Measurements from ENCODE around the gene GSX2. TPM values are rescaled to one million over a fixed set of nuclear protein-coding genes. Genes with fewer than 3 reads are reported as not detected.

Gene GSX2
- total RNA-seq, 2 experiments from 2014 or later, result not detected

GRCh38 chr4:54103190-54103574 is 3.2 kb downstream of the GSX2 start:
- peaks cover 84% of the 10 kb centered on the region for H3K27me3 Mint-ChIP-seq
- intact Hi-C loops (cut with micrococcal nuclease), result loop anchor here (5.0 kb wide), 1 partner anchor 124 kb away; the partner anchor contains the start of gene PDGFRA
- TF ChIP-seq, protein P1, sequence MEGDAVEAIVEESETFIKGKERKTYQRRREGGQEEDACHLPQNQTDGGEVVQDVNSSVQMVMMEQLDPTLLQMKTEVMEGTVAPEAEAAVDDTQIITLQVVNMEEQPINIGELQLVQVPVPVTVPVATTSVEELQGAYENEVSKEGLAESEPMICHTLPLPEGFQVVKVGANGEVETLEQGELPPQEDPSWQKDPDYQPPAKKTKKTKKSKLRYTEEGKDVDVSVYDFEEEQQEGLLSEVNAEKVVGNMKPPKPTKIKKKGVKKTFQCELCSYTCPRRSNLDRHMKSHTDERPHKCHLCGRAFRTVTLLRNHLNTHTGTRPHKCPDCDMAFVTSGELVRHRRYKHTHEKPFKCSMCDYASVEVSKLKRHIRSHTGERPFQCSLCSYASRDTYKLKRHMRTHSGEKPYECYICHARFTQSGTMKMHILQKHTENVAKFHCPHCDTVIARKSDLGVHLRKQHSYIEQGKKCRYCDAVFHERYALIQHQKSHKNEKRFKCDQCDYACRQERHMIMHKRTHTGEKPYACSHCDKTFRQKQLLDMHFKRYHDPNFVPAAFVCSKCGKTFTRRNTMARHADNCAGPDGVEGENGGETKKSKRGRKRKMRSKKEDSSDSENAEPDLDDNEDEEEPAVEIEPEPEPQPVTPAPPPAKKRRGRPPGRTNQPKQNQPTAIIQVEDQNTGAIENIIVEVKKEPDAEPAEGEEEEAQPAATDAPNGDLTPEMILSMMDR (IDR thresholded peaks at IDR 0.05), result no peak
- no peak for ATAC-seq
- H3K4me1 Mint-ChIP-seq (ENCODE audit: low read depth), result peaks cover 63% of the 10 kb centered on the region
- H3K27ac Mint-ChIP-seq, result no peak overlapping the region
- no peaks in the 10 kb centered on the region for H3K9me3 Mint-ChIP-seq
- CTCF ChIA-PET, result interaction anchor here (0.7 to 2.5 kb wide), 3 partner anchors 10 to 131 kb away, joined by 3 to 6 read pairs (median 5); no protein-coding TSS in a partner anchor
- POLR2A ChIA-PET, result interaction anchor here (0.8 kb wide), 1 partner anchor 128 kb away, joined by 3 read pairs; no protein-coding TSS in a partner anchor
- no peak for DNase-seq
- H3K4me3 Mint-ChIP-seq, result peak overlapping the region; percentile 7
- no peaks in the 10 kb centered on the region for H3K36me3 Mint-ChIP-seq (ENCODE audit: low read depth)

GRCh38 chr4:54104907-54105306 is 4.9 kb downstream of the GSX2 start:
- H3K4me1 Mint-ChIP-seq (ENCODE audit: low read depth), result peaks cover 63% of the 10 kb centered on the region
- TF ChIP-seq, protein P1 (IDR thresholded peaks at IDR 0.05), result no peak
- H3K27me3 Mint-ChIP-seq, result peaks cover 84% of the 10 kb centered on the region
- peak overlapping the region; percentile 17 for H3K4me3 Mint-ChIP-seq
- ATAC-seq (no peak), DNase-seq (no peak)
- H3K9me3 Mint-ChIP-seq, result no peaks in the 10 kb centered on the region
- no peak overlapping the region for H3K27ac Mint-ChIP-seq
- ChIA-PET CTCF (interaction anchor here (1.3 to 2.5 kb wide), 3 partner anchors 111 to 175 kb away, joined by 3 to 8 read pairs (median 6); no protein-coding TSS in a partner anchor), POLR2A (no interaction called here)
- H3K36me3 Mint-ChIP-seq (ENCODE audit: low read depth), result no peaks in the 10 kb centered on the region
- intact Hi-C loops (cut with micrococcal nuclease), result loop anchor here (5.0 kb wide), 1 partner anchor 122 kb away; the partner anchor contains the start of gene PDGFRA

- CTCF ChIA-PET, result interaction anchor here (1.2 to 2.3 kb wide), 3 partner anchors 9 to 178 kb away, joined by 5 to 9 read pairs (median 6); partner anchors contain the start of gene GSX2
- H3K27ac Mint-ChIP-seq, result no peak overlapping the region
- H3K9me3 Mint-ChIP-seq, result no peaks in the 10 kb centered on the region
- intact Hi-C loops (cut with micrococcal nuclease), result no loop called here
- H3K4me3 Mint-ChIP-seq, result peak overlapping the region; percentile 58
- POLR2A ChIA-PET, result no interaction called here
- H3K36me3 Mint-ChIP-seq (ENCODE audit: low read depth), result no peaks in the 10 kb centered on the region
- DNase-seq (no peak), ATAC-seq (peak; percentile 43)
- H3K4me1 Mint-ChIP-seq (ENCODE audit: low read depth), result peaks cover 43% of the 10 kb centered on the region
- TF ChIP-seq, protein P1 (IDR thresholded peaks at IDR 0.05), result no peak
- H3K27me3 Mint-ChIP-seq, result peaks cover 78% of the 10 kb centered on the region
Observed at GRCh38 chr4:54107951-54108748, 8.2 kb downstream of the GSX2 start.

DNA sequence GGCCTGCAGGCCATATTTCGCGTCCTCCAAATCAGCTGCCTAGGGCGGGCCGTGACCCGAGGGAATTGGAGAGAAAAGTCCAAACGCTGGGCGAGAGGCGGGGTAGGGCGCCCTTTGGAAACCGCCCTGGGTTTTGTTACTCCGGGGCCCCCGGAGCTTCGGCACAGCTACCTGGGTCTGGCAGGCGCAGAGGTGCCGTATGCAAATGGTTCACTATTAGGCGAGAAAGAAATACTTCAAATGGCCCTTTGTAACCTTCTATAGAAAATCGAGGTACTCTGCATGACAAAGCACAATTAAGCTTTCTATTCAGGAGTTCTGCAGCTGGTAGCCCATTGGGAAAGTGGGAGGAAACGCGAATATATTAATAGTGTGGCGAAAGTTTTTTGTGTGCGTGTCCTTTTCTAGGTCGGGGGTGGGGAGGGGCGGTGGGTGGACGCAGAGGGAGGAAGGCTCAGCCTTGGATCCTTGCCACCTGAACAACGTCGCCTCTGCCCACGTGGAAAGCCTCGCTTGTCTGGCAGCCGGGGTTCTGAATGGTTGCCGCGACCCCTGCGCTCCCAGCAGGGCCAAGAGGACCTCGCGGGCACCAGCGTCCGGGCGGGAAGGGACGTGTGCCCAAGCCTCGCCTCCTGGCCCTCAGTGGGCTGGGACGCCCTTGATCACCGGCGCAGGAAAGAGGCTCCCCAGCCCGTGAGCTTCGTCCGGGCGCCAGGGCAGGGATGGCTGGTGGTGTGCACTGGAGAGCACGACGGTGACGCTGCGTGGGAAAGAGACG is 9.5 kb downstream of the GSX2 start:
- no peak for ATAC-seq

More for the DNA sequence above, 9.5 kb downstream of the GSX2 start:
- Mint-ChIP-seq H3K27ac (no peak overlapping the region), H3K4me1 (ENCODE audit: low read depth) (peaks cover 34% of the 10 kb centered on the region), H3K36me3 (ENCODE audit: low read depth) (no peaks in the 10 kb centered on the region), H3K4me3 (no peak overlapping the region), H3K9me3 (no peaks in the 10 kb centered on the region), H3K27me3 (peaks cover 70% of the 10 kb centered on the region)
- no peak for DNase-seq
- intact Hi-C loops (cut with micrococcal nuclease), result no loop called here
- ChIA-PET POLR2A (no interaction called here), CTCF (interaction anchor here (1.2 to 2.3 kb wide), 2 partner anchors 10 to 179 kb away, joined by 5 to 9 read pairs; partner anchors contain the start of gene GSX2)
- TF ChIP-seq, protein P1 (IDR thresholded peaks at IDR 0.05), result no peak

All from activated CD8-positive, alpha-beta T cell treated with anti-CD3 and anti-CD28 coated beads for 36 hours (primary cell).